IPS-18a (cell line): Measurements from ENCODE around the gene PSAPL1.

Experiments
- H3K27ac ChIP-seq: one replicate; pipeline ENCODE4 v1.5.1; 2013; ENCODE audit warnings: low read length
- H3K27me3 ChIP-seq: one replicate; pipeline ENCODE4 v1.6.1; 2013; ENCODE audit warnings: mild to moderate bottlenecking, low read length; ENCODE audit not compliant: control insufficient read depth, insufficient read depth
- H3K36me3 ChIP-seq: one replicate; pipeline ENCODE4 v1.6.1; 2013; ENCODE audit warnings: low read depth, low read length; ENCODE audit not compliant: control insufficient read depth
- H3K4me1 ChIP-seq: one replicate; pipeline ENCODE4 v1.6.1; 2013; ENCODE audit warnings: low read depth, low read length; ENCODE audit not compliant: control insufficient read depth
- H3K4me3 ChIP-seq: one replicate; pipeline ENCODE4 v1.5.1; 2013; ENCODE audit warnings: low read length
- H3K9ac ChIP-seq: one replicate; pipeline ENCODE4 v1.6.1; 2013; ENCODE audit warnings: mild to moderate bottlenecking, low read length, moderate library complexity
- H3K9me3 ChIP-seq: one replicate; pipeline ENCODE4 v1.6.1; 2013; ENCODE audit warnings: low read depth, low read length; ENCODE audit not compliant: control insufficient read depth

Gene PSAPL1

DNA sequence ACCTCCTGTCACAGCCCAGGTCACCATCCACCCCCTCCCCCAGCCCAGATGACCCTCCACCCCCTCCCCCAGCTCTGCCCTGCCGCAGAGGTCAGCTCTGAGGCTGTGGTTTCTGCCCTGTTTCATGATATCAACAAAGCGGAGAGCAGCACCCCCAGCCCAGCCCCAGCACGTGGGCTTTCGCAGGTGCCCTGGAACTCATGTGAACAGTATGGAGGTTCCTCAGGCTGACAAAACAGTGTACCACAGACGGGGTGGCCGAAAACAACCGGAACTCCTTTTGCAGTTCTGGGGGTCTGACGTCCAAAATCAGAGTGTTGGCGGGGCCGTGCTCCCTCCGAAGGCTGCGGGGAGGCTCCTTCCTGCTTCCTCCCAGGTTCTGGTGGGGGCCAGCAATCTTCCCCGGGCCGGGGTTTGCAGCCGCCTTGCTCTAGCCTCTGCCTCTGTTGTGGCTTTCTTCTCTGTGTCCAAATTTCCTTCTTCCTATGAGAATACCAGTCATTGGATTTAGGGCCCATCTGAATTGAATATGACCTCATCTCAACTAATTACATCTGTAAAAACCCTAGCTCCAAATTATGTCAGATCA lies 7.9 kb upstream of the PSAPL1 start:
- Histone ChIP-seq H3K36me3 (no peaks in the 10 kb centered on the region), H3K9me3 (no peaks in the 10 kb centered on the region), H3K4me1 (no peaks in the 10 kb centered on the region), H3K9ac (no peak overlapping the region), H3K27ac (no peak overlapping the region), H3K4me3 (no peak overlapping the region), H3K27me3 (no peaks in the 10 kb centered on the region)

DNA sequence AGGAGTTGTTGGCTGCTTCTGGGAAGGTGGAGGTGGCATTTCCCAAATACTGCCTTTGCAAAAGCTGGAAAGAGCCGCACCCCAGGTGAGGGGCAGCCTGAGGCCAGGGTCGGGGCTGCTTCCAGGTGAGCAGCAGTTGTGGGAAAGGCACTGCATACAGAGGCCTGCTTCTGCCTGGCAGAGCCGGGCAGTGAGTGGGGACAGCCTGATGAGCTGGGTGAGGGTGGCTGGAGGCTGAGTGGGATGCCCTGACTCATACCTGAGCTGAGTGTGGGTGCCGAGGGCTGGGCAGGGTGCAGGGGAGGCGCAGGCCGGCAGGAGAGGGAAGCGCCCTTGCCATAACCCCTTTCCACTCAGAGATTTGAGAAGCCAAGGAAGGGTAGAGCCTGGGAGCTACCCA lies 6.5 kb upstream of the PSAPL1 start:
- Histone ChIP-seq H3K4me1 (no peaks in the 10 kb centered on the region), H3K4me3 (no peak overlapping the region), H3K9ac (no peak overlapping the region), H3K27me3 (no peaks in the 10 kb centered on the region), H3K27ac (no peak overlapping the region), H3K36me3 (no peaks in the 10 kb centered on the region), H3K9me3 (no peaks in the 10 kb centered on the region)

DNA sequence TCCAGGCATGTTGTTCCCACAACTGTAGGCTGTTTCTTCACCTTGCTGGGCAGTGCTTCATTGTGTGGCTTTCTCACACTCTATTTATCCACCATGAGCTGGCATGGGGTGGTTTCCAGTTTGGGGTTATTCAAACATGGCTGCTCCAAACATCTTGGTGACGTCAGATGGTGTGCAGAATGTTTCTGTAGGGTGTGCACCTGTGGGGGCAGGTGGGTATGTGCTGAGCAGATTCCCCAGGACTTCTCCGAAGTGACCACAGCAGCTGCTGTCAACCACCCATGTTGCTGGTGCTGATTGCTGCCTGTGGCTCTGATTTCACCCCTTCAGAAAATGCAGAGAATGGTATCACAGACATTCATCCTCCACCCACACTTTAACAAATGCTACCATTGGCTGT lies 5.0 kb upstream of the PSAPL1 start:
- Histone ChIP-seq H3K9ac (no peak overlapping the region), H3K27ac (no peak overlapping the region), H3K9me3 (no peaks in the 10 kb centered on the region), H3K4me1 (no peaks in the 10 kb centered on the region), H3K4me3 (no peak overlapping the region), H3K27me3 (no peaks in the 10 kb centered on the region), H3K36me3 (no peaks in the 10 kb centered on the region)

DNA sequence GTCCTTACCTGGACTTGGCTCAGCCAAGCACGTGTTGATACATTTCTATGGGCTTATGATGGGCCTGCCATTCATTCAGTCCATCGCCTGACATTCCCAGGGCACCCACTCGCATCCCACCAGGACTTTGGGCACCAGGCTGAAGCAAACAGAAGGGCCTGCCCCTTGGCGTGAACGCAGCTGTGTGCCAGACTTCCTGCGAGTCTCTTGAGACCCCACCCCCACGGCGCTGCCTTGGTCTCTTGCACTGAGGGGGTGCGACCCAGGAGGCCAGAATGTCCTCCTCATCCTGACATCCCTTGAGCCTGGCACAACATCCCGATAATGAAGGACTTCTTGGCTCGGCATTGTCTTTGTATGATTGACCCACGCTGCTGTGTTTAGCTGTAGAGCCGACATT lies 1.5 kb upstream of the PSAPL1 start:
- Histone ChIP-seq H3K4me1 (no peaks in the 10 kb centered on the region), H3K9ac (no peak overlapping the region), H3K27ac (no peak overlapping the region), H3K4me3 (no peak overlapping the region), H3K36me3 (no peaks in the 10 kb centered on the region), H3K27me3 (no peaks in the 10 kb centered on the region), H3K9me3 (no peaks in the 10 kb centered on the region)

GRCh38 chr4:7435471-7436061 lies 836 bp upstream of the PSAPL1 start:
- Histone ChIP-seq H3K36me3 (no peaks in the 10 kb centered on the region), H3K27me3 (no peaks in the 10 kb centered on the region), H3K4me3 (no peak overlapping the region), H3K9ac (no peak overlapping the region), H3K27ac (no peak overlapping the region), H3K4me1 (no peaks in the 10 kb centered on the region), H3K9me3 (no peaks in the 10 kb centered on the region)

- H3K4me3 ChIP-seq: no peak overlapping the region
Observed at GRCh38 chr4:7434141-7434765, 477 bp downstream of the PSAPL1 start.

DNA sequence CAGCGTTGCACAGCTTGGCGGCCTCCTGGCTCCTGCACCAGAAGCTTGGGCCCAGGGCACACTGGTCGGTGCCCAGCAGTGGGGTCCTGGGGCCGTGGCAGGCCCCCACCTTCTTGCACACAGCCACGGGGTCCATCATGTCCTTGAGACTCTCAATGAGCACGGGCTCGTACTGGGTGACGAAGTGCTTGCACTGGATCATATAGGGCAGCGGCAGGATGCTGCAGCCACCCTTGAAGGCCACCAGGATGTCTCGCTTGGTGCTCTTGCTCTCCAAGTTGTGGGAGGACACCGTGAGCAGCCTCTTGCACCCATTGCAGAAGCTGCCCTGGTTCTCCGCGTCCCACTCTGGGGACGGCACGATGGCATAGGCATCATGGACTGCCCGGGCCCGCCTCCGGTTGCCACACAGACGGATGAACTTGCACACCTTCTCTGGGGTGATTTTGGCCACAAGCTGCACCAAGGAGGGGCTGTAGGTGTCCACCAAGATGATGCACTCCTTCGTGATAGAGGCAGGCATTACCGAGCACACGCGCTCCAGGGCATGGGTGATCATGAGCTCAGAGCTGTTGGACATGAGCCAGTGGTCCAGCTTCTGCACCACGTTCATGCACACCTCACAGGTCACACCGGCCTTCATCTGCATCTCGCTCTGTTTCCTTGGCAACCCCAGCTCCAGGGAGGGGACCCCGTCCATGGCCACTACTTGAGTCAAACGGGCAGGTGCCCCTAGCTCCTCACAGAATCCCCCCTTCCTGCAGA lies 1.2 kb downstream of the PSAPL1 start:
- Histone ChIP-seq H3K4me3 (no peak overlapping the region), H3K27ac (no peak overlapping the region), H3K4me1 (peaks cover 2% of the 10 kb centered on the region), H3K9ac (no peak overlapping the region), H3K9me3 (no peaks in the 10 kb centered on the region), H3K27me3 (no peaks in the 10 kb centered on the region), H3K36me3 (no peaks in the 10 kb centered on the region)

More at GRCh38 chr4:7434141-7434765, 477 bp downstream of the PSAPL1 start:
- Histone ChIP-seq H3K27me3 (no peaks in the 10 kb centered on the region), H3K9me3 (no peaks in the 10 kb centered on the region), H3K36me3 (no peaks in the 10 kb centered on the region), H3K27ac (no peak overlapping the region), H3K9ac (no peak overlapping the region), H3K4me1 (no peaks in the 10 kb centered on the region)

- H3K9ac ChIP-seq: no peak overlapping the region
- H3K4me3 ChIP-seq: no peak overlapping the region
- no peak overlapping the region for H3K27ac ChIP-seq
- no peaks in the 10 kb centered on the region for H3K9me3 ChIP-seq
- no peaks in the 10 kb centered on the region for H3K36me3 ChIP-seq
- H3K4me1 ChIP-seq: peaks cover 9% of the 10 kb centered on the region
- no peaks in the 10 kb centered on the region for H3K27me3 ChIP-seq
Observed at GRCh38 chr4:7432531-7433375, 2.0 kb downstream of the PSAPL1 start.

- Histone ChIP-seq H3K9me3 (no peaks in the 10 kb centered on the region), H3K36me3 (no peaks in the 10 kb centered on the region), H3K4me1 (peaks cover 13% of the 10 kb centered on the region), H3K4me3 (no peak overlapping the region), H3K27me3 (no peaks in the 10 kb centered on the region), H3K9ac (no peak overlapping the region), H3K27ac (no peak overlapping the region)
Observed at GRCh38 chr4:7431696-7432530, 2.8 kb downstream of the PSAPL1 start.

- no peaks in the 10 kb centered on the region for H3K36me3 ChIP-seq
- no peak overlapping the region for H3K4me3 ChIP-seq
- no peak overlapping the region for H3K27ac ChIP-seq
- H3K4me1 ChIP-seq: peaks cover 13% of the 10 kb centered on the region
- H3K9ac ChIP-seq: no peak overlapping the region
- no peaks in the 10 kb centered on the region for H3K9me3 ChIP-seq
- H3K27me3 ChIP-seq: no peaks in the 10 kb centered on the region
Observed at GRCh38 chr4:7430965-7431695, 3.6 kb downstream of the PSAPL1 start.
